Fibroblast of lung (primary cell): Measurements from ENCODE around the gene NAP1L4. TPM values are rescaled to one million over a fixed set of nuclear protein-coding genes. Genes with fewer than 3 reads are reported as not detected.

ENCODE experiments used
- DNase-seq, 2 donors: peaks; one replicate each; pipeline versions ENCODE4 v3.0.0 to v3.0.0-alpha.2; 2010; ENCODE audit warnings: low read depth in 2 of 2
- H2AFZ ChIP-seq: 2 replicates; pipeline ENCODE4 v1.5.1; 2012; ENCODE audit warnings: low read length, control low read depth, inconsistent platforms
- H3K27ac ChIP-seq: 2 replicates; pipeline ENCODE4 v1.5.1; 2011; ENCODE audit warnings: low read length, control low read depth; ENCODE audit not compliant: insufficient read depth
- H3K27me3 ChIP-seq: 2 replicates; pipeline ENCODE4 v1.5.1; 2011; ENCODE audit warnings: mild to moderate bottlenecking, low read length; ENCODE audit not compliant: control insufficient read depth, insufficient read depth
- H3K36me3 ChIP-seq: 2 replicates; pipeline ENCODE4 v1.5.1; 2011; ENCODE audit warnings: low read length; ENCODE audit not compliant: control insufficient read depth, insufficient read depth
- H3K4me1 ChIP-seq: 2 replicates; pipeline ENCODE4 v1.5.1; 2011; ENCODE audit warnings: low read length; ENCODE audit not compliant: control insufficient read depth, insufficient read depth; ENCODE audit errors: extremely low read depth
- H3K4me2 ChIP-seq: 2 replicates; pipeline ENCODE4 v1.5.1; 2011; ENCODE audit warnings: low read length, control low read depth; ENCODE audit not compliant: insufficient read depth; ENCODE audit errors: extremely low read depth
- H3K4me3 ChIP-seq, 4 experiments: fragments of 200-600 bp in 1 of 4; sonication (generic) in 1 of 4; replicated peaks in 1 of 4; 2 replicates each; pipeline ENCODE4 v1.5.1; 2011 to 2016; ENCODE audit warnings: low read length in 4 of 4, low read depth in 3 of 4, mild to moderate bottlenecking in 3 of 4, control low read depth in 2 of 4, inconsistent platforms in 1 of 4, mixed read lengths in 1 of 4; ENCODE audit not compliant: insufficient read depth in 1 of 4; ENCODE audit errors: control extremely low read depth in 1 of 4
- H3K79me2 ChIP-seq: 2 replicates; pipeline ENCODE4 v1.5.1; 2012; ENCODE audit warnings: mild to moderate bottlenecking, low read length, inconsistent platforms; ENCODE audit not compliant: control insufficient read depth, insufficient read depth
- H3K9ac ChIP-seq: 2 replicates; pipeline ENCODE4 v1.5.1; 2011; ENCODE audit warnings: mild to moderate bottlenecking, low read length, control low read depth; ENCODE audit not compliant: insufficient read depth
- H3K9me3 ChIP-seq: 2 replicates; pipeline ENCODE4 v1.5.1; 2012; ENCODE audit warnings: low read depth, low read length; ENCODE audit not compliant: control insufficient read depth, insufficient read depth
- H4K20me1 ChIP-seq: 2 replicates; pipeline ENCODE4 v1.5.1; 2011; ENCODE audit warnings: low read length; ENCODE audit not compliant: control insufficient read depth, insufficient read depth; ENCODE audit errors: extremely low read depth
- EZH2 ChIP-seq: IDR thresholded peaks from 2 replicates; pipeline ENCODE4 v1.5.1; 2012; ENCODE audit warnings: low read length, control low read depth, mild to moderate bottlenecking; ENCODE audit errors: missing control alignments
- polyA plus RNA-seq, 2 donors: library from polyadenylated mRNA; depleted of rRNA in 1 of 2; stranded (reverse) in 1 of 2; unstranded in 1 of 2; fragments of >200 nt; gene quantifications; 2 replicates each; pipeline ENCODE4 v1.2.1, GENCODE V29; 2011 to 2012; ENCODE audit warnings: missing spikeins in 1 of 2
- total RNA-seq: library from RNA; depleted of rRNA; stranded (reverse); fragments of >200 nt; gene quantifications from 2 replicates; pipeline ENCODE4 v1.2.1, GENCODE V29; 2014
- TF ChIP-seq, protein P1 (sequence below), 2 donors: IDR thresholded peaks in 1 of 2; conservative IDR thresholded peaks in 1 of 2; 1 replicate in 1 of 2; 2 replicates in 1 of 2; pipeline ENCODE4 v1.5.1; 2011 to 2012; ENCODE audit warnings: low read length in 2 of 2, control low read depth in 1 of 2, inconsistent platforms in 1 of 2, low read depth in 1 of 2, mild to moderate bottlenecking in 1 of 2

NAP1L4 gene
- total and polyA plus RNA-seq, 2 donors (not counting 1 experiment from before 2014, with no cell fraction given), result 79.5 to 113 TPM

DNA sequence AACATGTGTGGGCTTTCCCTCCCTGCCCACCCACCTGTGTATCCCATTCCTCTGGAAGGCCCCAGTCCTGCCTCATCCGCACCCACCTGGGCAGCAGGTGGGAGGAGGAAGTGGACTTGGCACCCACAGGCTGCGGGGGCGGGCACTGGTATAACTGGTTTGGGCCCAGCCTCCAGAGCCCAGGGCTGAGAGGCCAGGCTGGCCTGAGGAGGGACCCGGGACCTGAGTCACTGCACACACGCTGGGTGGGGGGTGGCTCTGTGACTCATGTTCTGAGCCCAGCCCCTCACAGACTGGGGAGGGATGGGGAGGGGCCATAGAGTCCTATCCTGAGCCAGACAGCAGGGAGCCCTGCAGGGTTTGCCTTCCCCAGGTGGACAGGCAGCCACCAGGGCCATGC is 79.6 kb downstream of the NAP1L4 start:
- H3K4me3 ChIP-seq, result no peak overlapping the region
- H3K4me1 ChIP-seq, result peaks cover 14% of the 10 kb centered on the region
- H3K36me3 ChIP-seq, result no peaks in the 10 kb centered on the region
- H3K27me3 ChIP-seq, result no peaks in the 10 kb centered on the region
- H4K20me1 ChIP-seq, result no peaks in the 10 kb centered on the region
- no peak overlapping the region for H3K9ac ChIP-seq
- TF ChIP-seq EZH2, result no peak
- TF ChIP-seq, protein P1, sequence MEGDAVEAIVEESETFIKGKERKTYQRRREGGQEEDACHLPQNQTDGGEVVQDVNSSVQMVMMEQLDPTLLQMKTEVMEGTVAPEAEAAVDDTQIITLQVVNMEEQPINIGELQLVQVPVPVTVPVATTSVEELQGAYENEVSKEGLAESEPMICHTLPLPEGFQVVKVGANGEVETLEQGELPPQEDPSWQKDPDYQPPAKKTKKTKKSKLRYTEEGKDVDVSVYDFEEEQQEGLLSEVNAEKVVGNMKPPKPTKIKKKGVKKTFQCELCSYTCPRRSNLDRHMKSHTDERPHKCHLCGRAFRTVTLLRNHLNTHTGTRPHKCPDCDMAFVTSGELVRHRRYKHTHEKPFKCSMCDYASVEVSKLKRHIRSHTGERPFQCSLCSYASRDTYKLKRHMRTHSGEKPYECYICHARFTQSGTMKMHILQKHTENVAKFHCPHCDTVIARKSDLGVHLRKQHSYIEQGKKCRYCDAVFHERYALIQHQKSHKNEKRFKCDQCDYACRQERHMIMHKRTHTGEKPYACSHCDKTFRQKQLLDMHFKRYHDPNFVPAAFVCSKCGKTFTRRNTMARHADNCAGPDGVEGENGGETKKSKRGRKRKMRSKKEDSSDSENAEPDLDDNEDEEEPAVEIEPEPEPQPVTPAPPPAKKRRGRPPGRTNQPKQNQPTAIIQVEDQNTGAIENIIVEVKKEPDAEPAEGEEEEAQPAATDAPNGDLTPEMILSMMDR (conservative IDR thresholded peaks at IDR 0.05 in 1 of 2, IDR thresholded peaks at IDR 0.05 in 1 of 2; ENCODE audit: low read depth in 1 of 2, low read length in 2 of 2), result no peak
- no peak overlapping the region for H2AFZ ChIP-seq
- no peaks in the 10 kb centered on the region for H3K79me2 ChIP-seq
- peak overlapping the region; percentile 13 for H3K4me2 ChIP-seq
- H3K9me3 ChIP-seq, result no peaks in the 10 kb centered on the region
- peak; percentile 74 to 86 for DNase-seq
- no peak overlapping the region for H3K27ac ChIP-seq

DNA sequence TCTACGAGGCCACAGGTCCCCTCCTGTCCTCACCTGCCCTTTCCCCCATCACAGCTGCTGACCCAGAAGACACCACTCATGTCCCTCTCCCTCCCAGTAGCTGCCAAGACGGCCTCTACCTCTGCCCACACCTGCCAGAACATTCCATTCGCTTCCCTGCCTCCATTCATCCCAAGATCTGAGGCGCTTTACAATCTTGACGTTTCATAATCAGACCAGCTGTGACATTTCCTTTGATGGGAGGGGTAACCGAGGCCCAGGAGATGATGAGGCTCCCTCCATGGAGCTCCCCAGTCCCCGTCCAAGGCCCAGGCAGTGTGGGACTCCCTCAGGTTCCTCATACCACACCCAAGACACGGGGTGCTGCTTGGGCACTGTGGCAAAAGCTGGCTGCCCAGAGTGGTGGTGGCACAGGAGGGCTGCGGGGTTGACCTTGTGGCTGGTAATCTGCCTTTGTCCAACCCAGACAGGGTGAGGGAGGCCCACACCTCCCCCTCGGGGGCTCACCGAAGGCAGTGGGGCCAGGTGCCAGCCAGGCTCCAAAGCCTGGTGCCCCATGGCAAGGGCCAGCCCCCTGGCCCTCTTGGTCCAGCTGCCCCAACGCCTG is 80.2 kb downstream of the NAP1L4 start:
- no peaks in the 10 kb centered on the region for H3K79me2 ChIP-seq
- no peaks in the 10 kb centered on the region for H3K27me3 ChIP-seq
- no peak overlapping the region for H3K4me3 ChIP-seq
- no peak for TF ChIP-seq EZH2
- TF ChIP-seq, protein P1 (conservative IDR thresholded peaks at IDR 0.05 in 1 of 2, IDR thresholded peaks at IDR 0.05 in 1 of 2; ENCODE audit: low read depth in 1 of 2, low read length in 2 of 2), result no peak
- H3K9ac ChIP-seq, result no peak overlapping the region
- no peak overlapping the region for H3K27ac ChIP-seq
- DNase-seq, result no peak
- H3K4me2 ChIP-seq, result no peak overlapping the region
- H3K4me1 ChIP-seq, result peaks cover 14% of the 10 kb centered on the region
- H4K20me1 ChIP-seq, result no peaks in the 10 kb centered on the region
- no peaks in the 10 kb centered on the region for H3K36me3 ChIP-seq
- H3K9me3 ChIP-seq, result no peaks in the 10 kb centered on the region
- H2AFZ ChIP-seq, result no peak overlapping the region

DNA sequence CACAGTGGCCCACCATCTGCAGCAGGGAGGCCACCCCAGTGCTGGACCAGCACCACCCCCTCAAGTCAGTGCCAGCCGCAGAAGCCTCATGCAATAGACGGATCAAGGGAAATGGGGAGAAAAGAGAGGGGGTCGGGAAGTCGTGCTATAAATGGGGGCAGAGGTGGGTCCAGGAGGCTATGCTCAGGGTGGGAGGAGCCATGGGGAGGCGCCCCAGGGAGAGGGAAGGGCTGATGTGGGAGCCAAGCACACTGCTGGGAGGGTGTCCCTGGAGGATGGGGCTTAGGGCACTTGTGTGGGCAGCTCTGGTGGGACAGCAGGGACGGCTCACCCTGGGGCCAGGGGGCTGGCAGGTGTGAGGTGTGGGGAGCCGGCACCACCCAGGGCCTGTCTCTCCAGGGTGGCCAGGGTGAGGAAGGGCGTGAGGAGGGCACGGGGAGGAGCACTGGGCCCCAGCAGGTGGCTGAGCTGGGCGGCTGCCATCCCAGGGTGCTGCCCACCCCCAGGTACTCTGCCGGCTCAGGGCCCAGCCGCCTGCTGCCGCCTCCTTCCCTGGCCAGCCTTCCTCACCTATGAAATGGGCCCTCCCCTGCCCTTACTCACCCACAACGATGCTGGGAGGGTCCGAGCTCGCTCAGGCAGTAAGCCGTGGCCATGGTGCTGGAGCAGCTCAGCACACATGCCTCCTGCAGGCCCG is 80.9 kb downstream of the NAP1L4 start:
- TF ChIP-seq, protein P1 (conservative IDR thresholded peaks at IDR 0.05 in 1 of 2, IDR thresholded peaks at IDR 0.05 in 1 of 2; ENCODE audit: low read depth in 1 of 2, low read length in 2 of 2), result no peak
- no peak for TF ChIP-seq EZH2
- no peak overlapping the region for H3K27ac ChIP-seq
- H3K79me2 ChIP-seq, result no peaks in the 10 kb centered on the region
- H3K27me3 ChIP-seq, result no peaks in the 10 kb centered on the region
- no peak overlapping the region for H2AFZ ChIP-seq
- H3K9me3 ChIP-seq, result no peaks in the 10 kb centered on the region
- H3K4me3 ChIP-seq, result no peak overlapping the region
- H3K36me3 ChIP-seq, result no peaks in the 10 kb centered on the region
- no peak for DNase-seq
- H3K9ac ChIP-seq, result no peak overlapping the region
- no peak overlapping the region for H3K4me2 ChIP-seq
- no peaks in the 10 kb centered on the region for H4K20me1 ChIP-seq
- peaks cover 14% of the 10 kb centered on the region for H3K4me1 ChIP-seq
